GM18909 (cell line): Measurements from ENCODE around the gene ZNF750.

Experiments used
- ATAC-seq: cut with Tn5 transposase; IDR thresholded peaks from one replicate; pipeline ENCODE4 v1.9.1; 2021; ENCODE audit warnings: mild to moderate bottlenecking; ENCODE audit not compliant: unreplicated experiment, poor library complexity

Gene ZNF750

DNA sequence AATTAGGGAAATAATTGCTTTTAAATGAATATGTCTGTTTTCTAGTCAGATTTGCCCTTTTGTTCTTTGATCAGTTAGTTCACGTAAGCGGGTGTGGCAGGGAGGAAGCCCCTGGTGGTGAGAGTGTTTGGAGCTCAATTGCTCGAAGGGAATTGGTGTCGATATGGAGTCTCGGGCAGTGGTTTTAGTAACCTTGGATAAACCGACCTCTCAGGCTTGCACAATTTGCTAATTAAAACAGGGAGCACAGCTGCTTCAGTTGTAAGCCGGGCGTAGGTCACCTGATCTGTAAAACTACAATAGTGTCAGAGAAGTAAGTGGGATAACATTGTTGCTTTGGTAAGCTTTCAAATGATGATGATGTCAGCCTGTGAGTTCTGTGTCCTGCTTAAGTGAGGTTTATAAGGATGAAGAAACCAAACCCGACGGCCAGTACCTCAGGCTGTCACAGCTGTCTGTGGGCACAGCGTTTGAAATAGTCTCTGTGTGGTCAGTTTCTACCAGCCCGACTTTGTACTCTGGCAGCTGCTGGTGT lies 2.9 kb downstream of the ZNF750 start:
- ATAC-seq: no peak

DNA sequence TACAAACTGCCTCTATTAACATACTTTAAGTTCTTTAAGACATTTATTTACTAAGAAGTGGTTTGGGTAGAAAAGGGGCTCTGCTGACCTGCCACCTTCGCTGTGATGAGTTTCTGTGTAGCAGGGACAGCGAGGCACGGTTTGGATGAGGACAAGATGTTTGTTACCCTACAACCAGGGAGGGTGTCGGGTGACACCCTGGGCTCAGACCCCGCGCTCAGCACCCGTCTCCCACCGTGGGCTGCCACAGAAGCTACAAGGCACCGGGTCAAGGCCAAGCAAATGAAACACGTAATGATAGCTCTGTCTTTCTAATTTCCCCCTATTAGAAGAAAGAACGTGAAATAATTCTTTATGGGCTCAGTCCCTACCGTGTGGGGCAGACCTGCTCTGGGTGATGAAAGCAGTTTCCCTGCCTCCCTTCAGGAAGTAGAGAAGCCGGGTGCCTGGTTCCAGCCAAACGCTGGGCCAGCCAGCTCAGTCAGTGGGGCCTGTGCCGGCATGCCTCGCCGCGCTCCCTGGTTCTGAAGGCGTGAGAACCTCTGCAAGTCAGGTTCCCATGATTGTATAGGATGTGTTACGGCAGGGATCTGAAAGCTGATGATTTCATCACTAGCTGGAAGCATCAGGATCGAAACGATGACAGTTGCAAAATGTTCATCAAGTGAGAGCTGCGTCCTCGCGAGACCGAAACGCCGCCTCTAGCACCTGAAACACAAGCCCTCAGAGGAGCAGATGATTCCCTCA lies 3.9 kb downstream of the ZNF750 start:
- no peak for ATAC-seq

DNA sequence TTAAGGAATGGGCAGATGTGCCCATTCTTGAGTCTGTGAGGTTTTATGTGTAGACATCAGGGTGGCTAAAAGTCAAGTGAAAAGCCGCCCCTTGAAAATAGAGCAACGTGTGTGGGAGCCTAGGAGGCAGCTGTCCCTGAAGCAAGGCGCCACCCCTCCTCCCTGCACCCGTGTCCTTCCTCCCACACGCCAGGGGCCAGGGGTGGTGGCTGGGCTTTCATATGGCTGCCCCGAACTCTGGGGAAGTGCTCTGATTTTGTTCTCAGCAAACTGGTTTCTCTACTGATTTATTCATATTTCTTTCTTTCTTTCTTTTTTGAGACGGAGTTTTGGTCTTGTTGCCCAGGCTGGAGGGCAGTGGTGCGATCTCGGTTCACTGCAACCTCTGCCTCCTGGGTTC lies 4.7 kb downstream of the ZNF750 start:
- no peak for ATAC-seq

DNA sequence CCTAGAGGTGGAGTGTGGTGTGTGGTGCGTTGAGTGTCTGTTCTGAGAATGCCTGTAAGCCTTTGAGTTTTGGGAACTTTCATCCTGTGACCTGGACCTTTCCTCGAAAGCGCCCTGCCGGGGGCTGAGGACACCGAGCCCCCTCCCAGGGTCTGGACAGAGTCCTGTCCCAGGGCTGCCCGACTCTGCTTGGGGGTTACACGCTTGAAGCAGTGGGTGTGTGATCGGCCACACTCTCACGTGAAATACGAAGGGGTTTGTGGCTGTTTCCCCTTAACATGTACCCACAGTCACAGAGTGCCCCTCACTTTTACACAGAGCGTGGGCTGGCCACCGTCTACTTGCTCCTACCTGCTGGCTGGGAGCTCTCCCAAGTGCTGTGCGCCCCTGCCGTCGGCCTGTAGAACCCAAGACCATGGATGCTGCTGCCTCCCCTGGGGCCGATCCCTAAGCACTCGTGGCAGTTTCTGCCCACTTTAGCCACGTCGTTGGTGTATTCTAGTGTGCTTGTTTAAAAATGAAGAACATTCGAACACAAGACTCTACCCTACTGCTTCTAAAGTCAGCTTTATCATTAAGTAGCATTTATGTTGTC lies 6.8 kb downstream of the ZNF750 start:
- ATAC-seq: no peak

DNA sequence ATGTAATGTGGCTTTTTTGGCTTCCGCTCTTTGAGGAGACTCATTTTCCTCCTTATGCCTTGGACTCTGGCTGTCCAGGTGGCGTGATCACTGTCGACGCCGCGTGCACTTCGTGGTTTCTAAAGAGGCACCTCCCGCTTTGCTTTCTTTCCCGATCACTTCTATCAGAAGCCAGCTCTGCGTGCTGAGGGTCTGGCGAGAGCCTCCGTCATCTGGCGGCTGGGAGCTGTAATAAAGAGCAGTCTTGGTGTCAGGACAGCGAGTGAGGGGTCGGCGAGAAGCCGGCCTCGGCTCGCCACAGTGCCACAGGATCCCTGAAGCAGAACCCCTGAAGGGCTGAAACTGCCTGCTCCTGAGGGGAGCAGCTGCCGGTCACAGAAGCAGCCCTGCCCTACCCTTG lies 7.4 kb downstream of the ZNF750 start:
- ATAC-seq: no peak

DNA sequence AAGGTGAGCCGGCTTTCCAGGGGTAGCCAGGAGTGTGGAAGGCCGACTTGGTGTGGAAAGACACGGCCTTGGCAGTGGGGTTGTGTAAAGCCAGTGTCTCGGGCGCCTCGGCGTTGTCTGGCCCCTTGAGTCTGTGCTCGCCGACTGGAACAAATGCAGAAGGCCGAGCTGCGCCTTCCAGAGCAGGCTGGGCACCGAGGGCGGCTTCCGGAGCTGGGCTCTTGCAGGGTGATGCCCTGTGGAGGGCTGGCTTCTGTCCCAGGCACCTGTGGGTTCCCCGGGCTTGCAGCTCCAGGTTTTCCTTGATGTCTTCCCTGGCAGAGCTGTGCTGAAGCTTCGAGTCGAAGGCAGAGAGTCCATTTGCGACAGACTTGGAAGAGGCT lies 8.0 kb downstream of the ZNF750 start:
- no peak for ATAC-seq

DNA sequence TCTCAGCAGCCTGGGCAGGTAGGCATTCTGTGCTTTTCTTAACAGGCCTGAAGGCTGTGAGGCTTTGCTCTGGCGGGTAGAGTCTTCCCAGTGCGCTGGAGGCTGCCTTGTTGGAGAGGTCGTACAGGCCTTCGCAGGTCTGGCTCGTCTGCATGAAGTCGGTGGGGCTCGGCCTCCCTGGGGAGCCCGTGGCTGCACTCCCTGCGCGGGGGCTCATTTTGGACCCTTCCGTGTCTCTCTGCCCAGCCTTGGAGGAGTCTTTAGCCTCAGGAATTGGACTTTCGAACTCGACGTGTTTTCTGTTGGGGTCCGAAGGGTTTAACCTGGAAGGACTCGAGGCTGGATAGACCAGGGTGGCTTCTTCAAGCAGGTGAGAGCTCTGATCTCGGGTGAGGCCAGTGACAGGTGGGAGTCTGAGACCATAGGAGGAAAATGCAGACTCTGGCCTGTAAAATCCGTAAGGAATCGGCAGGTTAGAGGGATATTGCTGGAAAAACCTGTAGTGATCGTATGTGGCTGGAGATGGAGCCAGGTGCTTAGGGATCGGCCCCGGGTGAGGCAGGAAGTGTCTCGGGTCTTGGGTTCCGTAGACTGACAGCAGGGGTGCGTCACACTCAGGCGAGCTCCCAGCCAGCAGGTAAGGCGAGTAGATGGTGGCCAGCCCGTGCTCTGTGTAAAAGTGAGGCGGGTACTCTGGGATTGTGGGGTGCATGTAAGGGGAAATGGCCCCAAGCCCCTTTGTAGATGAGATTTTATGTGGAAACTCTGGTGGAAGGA lies 8.6 kb downstream of the ZNF750 start:
- ATAC-seq: no peak

DNA sequence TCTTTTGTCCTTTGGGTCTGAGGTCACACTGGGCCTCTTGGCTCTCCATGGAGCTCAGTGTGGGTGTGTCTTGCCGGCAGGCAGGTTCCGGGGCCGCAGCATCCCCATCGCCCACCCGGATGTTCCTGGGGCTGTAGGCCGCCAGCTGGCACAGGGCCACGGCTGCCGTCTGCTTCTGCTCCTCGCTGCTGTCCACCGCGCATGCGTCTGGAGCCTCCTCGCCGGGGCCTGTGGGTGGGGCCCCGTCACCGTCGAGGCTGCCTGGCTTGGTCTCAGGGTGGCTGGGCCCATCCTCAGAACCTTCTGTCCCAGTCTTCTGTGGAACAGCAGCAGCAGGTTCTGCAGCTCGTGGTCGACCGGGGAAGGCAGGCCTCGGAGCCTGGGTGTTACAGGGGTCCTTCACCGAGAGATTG lies 9.6 kb downstream of the ZNF750 start:
- no peak for ATAC-seq

DNA sequence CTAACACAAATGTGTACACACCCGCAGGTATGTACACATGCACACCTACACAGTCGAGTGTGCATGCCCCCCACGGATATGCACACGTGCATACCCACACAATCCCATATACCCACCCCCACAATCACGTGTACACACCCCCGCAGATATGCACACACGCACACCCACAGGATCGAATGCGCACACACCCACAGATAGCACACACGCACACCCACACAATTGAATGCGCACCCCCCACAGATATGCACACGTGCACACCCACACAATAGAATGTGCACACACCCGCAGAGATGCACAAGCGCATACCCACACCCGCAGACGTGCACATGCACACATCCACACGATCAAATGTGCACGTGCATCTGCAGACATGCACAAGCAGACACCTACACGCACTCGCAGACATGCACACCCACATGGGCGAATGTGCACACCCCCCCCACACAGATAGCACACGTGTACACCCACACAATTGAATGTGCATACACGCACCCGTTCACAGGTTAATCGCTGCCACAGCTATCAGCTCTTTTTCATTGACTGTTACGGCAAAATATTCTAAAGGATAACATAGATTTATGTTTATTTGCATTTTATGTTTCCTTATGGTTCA lies 10.8 kb downstream of the ZNF750 start:
- no peak for ATAC-seq

DNA sequence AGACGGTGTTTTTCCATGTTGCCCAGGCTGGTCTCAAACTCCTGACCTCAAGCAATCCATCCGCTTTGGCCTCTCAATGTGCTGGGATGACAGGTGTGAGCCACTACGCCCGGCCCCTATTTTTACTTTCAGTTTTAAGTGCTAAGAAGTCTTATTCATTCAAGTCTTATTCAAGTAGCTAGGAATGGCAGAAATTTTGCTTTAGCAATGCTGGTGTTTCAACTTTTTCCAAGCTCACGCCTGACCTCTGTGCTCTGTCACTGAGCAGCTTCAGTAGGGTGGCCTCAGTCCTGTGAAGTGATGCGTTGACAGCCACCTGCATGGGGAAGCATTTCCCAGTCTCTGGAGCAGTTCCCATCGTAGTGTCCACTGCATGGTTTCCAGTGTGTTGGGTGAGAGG lies 12.9 kb downstream of the ZNF750 start:
- no peak for ATAC-seq

DNA sequence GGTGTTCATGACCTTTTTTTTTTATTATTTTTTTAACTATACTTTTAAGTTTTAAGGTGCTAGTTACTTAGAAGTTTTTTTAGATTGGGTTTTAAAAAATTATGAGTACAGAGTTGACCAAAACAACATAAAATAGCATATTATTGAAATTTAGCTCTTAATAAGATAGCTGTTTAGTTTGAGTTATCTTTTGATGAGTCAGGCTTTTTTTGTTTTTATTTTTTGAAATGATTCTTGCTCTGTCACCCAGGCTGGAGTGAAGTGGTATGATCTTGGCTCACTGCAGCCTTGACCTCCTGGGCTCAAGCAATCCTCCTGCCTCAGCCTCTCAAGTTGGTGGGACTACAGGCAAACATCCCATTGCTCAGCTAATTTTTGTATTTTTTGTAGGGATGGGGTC lies 13.6 kb downstream of the ZNF750 start:
- ATAC-seq: no peak

DNA sequence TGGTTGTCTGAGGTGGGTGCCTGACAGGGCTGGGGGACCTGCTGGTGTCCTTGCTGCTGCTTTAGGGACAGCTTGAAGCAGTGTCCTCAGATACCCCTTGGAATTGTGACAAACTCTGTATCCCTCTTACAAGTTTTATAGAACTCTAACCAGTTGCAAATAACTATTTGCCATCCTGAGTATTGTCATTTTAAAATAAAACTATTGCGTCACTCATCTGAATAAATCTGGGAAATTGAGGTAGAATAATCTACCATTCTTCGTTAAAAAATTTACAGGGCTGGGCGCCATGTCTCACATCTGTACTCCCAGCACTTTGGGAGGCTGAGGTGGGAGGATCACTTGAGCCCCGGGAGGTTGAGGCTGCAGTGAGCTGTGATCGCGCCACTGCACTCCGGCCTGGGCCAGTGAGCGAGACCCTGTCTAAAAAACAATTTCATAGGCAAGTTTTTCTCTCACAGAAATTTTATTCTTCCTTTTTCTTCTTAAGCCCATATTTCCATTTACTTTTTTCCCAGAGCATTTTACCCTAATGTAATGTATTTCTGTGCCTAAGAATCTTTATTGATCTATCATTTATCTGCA lies 14.2 kb downstream of the ZNF750 start:
- ATAC-seq: no peak

DNA sequence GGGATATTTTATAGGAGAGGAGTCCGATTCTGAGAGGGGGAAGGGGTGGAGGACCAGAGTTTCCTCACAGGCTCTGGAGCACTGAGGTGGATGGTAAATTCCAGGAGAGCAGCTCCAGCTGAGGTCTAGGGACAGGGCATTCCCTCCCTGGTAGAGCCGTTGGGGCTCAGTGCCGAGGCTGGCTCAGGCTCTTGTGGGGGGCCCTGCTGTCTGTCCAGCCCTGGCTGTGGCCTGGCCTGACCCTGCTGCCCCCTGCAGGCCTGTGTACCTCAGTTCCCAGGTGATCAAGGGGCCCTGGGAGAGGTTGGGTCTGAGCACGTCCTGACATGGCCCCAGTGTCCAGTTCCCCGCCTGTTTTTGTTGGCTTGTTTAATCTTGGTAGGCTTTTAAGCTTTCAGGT lies 16.8 kb downstream of the ZNF750 start:
- no peak for ATAC-seq

DNA sequence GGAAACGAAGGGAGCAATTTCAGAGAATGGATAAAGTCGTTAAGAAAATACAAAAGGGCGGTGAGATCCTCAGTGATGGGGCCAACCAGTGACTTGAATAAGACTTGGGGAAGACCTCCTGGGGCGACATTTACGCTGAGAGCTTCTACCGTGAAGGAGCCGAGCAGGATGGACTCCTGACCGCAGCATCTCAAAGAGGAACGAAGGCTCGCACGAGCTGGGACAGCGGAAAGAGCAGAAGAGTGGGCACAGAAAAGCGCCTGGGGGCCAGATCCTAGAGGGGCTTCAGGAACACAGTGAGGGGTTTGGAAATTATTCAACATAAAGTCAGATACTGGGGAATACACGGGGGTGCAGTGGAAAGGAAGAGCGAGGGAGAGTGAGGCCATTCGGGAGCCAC lies 17.5 kb downstream of the ZNF750 start:
- ATAC-seq: no peak

DNA sequence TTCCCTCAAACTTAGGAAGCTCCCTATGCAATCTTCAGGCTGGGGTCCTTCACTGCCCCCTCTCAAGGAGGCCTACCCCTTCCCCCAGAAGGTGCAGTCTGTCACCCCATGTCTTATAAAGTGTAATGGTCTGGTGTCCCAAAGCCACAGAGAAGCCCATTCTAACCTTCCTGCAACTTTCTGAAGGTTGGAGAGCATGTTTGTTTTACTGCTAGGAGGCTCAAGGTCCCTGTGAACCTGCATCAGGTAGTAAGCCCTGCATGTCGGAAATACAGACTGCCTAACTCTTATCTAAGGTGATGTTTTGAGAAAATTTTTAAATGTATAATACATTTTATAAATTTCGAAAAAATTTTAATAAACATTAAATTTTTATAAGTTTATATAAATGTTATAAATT lies 18.3 kb downstream of the ZNF750 start:
- ATAC-seq: no peak

DNA sequence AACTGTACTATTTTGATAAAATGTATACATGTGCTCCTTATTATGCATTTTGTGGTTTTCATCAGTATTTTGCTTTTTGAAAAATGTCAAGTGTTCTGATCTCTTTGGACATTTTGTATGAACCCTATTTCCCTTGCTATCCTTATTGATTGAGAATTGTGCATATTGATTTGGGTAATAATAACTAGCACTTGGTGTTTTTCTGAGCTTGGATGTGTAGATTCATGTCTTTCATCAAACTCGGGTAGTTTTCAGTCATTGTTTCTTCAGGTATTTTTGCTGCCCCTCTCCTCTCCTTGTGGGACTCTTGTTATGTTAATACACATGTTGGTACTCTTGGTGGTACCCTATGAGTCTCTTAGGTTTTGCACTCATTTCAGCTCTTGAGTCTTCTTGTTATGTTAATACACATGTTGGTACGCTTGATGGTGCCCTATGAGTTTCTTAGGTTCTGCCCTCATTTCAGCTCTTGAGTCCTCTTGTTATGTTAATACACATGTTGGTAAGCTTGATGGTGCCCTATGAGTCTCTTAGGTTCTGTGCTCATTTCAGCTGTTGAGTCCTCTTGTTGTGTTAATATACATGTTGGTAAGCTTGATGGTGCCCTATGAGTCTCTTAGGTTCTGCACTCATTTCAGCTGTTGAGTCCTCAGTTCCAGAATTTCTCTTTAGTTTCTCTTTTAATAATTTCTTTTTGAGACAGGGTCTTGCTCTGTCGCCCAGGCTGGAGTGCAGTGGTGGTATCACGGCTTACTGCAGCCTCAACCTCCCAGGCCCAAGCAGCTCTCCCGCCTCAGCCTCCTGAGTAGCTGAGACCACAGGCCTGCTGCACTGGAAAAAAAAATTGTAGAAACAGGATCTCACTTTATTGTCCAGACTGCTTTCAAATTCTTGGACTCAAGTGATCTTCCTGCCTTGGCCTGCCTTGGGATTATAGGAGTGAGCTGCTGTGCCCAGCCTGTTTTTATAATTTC lies 19.3 kb downstream of the ZNF750 start:
- ATAC-seq: no peak

DNA sequence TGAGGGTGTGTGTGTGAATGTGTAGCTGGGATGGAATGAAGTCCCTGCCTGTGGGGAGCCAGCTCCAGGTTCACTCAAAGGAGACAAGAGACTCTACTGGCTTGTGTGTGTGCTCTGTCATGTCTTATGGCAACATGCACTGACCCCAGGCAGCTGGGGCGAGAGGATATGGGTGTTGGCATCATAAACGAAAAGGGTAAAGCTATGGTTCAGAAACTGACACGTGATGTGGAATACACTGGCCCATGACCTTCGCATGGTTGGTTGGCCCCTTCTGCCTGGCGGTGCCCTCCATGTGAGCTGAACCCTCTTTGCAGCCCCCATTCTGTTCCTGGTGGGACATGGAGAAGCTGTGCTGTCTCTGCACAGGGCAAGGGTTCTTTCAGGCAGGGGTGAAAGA lies 21.9 kb downstream of the ZNF750 start:
- ATAC-seq: no peak

DNA sequence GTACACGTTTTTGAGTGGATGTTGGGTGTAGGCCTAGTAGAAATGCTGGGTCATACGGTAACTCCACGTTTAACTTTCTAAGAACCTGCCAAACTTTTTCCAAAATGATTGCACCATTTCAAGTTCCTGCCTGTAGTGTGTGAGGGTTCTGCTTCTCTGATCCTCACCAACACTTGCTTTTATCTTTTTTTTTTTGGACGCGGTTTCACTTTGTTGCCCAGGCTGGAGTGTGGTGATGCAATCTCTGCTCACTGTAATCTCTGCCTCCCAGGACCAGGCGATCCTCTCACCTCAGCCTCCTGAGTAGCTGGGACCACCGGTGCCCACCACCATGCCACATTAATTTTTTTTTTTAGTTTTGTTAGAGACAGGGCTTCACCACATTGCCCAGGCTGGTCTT lies 23.5 kb downstream of the ZNF750 start:
- ATAC-seq: no peak

DNA sequence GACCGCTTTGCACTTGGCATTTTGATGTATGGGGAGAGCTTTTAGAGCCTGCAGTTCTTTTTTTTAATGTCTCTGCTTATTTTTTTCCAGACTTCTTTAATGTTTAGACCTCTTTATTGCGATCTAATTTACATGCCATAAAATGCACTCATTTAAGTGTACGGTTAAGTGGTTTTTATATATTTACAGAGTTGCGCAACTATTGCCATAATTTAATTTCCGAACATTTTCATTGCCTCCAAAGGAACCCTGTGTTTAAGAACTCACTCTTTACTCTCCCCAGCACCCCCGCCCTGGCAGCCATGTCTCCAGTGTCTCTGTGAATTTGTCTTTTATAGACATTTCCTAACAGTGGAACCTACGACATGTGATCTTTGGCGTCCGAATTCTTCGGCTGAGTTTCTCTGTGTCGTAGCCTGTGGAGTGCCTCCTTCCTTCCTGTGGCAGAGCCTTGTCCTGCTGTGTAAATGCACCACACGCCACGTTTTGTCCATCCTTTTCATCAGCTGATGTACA lies 24.0 kb downstream of the ZNF750 start:
- ATAC-seq: no peak
